GM12873 (cell line): ENCODE results near the gene EEIG1.
A peak's percentile ranks its signal among the peaks of the same experiment; 100 is the strongest.

Experiments
- TF ChIP-seq, protein P1 (sequence below): IDR thresholded peaks from 2 replicates; pipeline ENCODE4 v1.5.1; 2012; ENCODE audit warnings: low read depth, mild to moderate bottlenecking, moderate library complexity, low read length, control low read depth; ENCODE audit not compliant: insufficient read depth; ENCODE audit errors: missing control alignments

The EEIG1 gene

GRCh38 chr9:127972236-127972871 is 8.4 kb downstream of the EEIG1 start:
- TF ChIP-seq, protein P1, sequence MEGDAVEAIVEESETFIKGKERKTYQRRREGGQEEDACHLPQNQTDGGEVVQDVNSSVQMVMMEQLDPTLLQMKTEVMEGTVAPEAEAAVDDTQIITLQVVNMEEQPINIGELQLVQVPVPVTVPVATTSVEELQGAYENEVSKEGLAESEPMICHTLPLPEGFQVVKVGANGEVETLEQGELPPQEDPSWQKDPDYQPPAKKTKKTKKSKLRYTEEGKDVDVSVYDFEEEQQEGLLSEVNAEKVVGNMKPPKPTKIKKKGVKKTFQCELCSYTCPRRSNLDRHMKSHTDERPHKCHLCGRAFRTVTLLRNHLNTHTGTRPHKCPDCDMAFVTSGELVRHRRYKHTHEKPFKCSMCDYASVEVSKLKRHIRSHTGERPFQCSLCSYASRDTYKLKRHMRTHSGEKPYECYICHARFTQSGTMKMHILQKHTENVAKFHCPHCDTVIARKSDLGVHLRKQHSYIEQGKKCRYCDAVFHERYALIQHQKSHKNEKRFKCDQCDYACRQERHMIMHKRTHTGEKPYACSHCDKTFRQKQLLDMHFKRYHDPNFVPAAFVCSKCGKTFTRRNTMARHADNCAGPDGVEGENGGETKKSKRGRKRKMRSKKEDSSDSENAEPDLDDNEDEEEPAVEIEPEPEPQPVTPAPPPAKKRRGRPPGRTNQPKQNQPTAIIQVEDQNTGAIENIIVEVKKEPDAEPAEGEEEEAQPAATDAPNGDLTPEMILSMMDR: no peak

GRCh38 chr9:127971357-127972235 is 9.2 kb downstream of the EEIG1 start:
- TF ChIP-seq, protein P1: no peak

- TF ChIP-seq, protein P1: no peak
These were observed 10.1 kb downstream of the EEIG1 start for GRCh38 chr9:127970401-127971313.

GRCh38 chr9:127968700-127969383 is 11.9 kb downstream of the EEIG1 start:
- TF ChIP-seq, protein P1: no peak

- TF ChIP-seq, protein P1: peak; percentile 6
These were observed 12.7 kb downstream of the EEIG1 start for GRCh38 chr9:127968042-127968441.

GRCh38 chr9:127967151-127967809 is 13.5 kb downstream of the EEIG1 start:
- TF ChIP-seq, protein P1: no peak
